ENCODE results near the gene SYNDIG1L. TPM values are rescaled to one million over a fixed set of nuclear protein-coding genes. Genes with fewer than 3 reads are reported as not detected.

The SYNDIG1L gene
- total and polyA plus RNA-seq, 9 of the 15 experiments (the other 6 are each of a cell fraction or from before 2014, with no cell fraction given), result not detected

DNA sequence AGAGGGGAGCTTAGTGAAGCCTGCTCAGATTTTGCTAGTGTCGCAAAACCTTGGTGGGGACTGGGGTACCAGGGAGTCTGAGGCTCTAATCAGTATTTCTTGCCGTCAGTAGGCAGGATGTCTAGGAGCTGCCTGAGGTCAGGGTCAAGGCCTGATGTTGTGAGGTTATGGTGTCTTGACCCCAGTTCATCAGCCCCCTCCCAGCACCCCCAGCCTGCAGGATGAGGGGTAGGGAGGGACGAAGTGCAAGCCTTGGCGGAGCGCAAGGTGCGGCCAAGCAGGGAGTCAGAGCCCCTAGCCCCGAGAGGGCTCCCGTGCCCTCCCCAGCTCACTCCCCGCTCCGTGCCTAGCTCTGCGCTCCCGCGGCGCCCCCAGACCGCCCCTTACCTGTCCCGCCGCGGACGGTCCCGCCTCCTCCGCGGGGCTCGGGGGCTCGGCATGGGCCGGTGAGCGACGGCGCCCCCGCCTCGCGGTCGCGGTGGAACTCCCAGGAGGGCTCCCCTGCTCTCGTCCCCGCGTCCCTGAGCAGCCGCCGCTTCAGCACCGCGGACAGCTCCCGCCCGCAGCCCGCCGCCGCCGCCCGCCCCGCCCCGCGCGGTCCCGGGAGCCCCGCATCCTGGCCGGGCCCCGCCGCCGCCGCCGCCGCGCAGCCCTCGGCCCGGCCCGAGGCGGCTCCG lies 347 bp downstream of the SYNDIG1L start (continued):
- TF ChIP-seq, protein P1, sequence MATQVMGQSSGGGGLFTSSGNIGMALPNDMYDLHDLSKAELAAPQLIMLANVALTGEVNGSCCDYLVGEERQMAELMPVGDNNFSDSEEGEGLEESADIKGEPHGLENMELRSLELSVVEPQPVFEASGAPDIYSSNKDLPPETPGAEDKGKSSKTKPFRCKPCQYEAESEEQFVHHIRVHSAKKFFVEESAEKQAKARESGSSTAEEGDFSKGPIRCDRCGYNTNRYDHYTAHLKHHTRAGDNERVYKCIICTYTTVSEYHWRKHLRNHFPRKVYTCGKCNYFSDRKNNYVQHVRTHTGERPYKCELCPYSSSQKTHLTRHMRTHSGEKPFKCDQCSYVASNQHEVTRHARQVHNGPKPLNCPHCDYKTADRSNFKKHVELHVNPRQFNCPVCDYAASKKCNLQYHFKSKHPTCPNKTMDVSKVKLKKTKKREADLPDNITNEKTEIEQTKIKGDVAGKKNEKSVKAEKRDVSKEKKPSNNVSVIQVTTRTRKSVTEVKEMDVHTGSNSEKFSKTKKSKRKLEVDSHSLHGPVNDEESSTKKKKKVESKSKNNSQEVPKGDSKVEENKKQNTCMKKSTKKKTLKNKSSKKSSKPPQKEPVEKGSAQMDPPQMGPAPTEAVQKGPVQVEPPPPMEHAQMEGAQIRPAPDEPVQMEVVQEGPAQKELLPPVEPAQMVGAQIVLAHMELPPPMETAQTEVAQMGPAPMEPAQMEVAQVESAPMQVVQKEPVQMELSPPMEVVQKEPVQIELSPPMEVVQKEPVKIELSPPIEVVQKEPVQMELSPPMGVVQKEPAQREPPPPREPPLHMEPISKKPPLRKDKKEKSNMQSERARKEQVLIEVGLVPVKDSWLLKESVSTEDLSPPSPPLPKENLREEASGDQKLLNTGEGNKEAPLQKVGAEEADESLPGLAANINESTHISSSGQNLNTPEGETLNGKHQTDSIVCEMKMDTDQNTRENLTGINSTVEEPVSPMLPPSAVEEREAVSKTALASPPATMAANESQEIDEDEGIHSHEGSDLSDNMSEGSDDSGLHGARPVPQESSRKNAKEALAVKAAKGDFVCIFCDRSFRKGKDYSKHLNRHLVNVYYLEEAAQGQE (IDR thresholded peaks at IDR 0.05; ENCODE audit: borderline replicate concordance), result peak; percentile 96
- TF ChIP-seq, protein P1 (CRISPR knock-in tag; IDR thresholded peaks at IDR 0.05; ENCODE audit: low read depth), result peak; percentile 95

All from K562 (cell line).